IPS-NIHi7 (cell line): ENCODE measurements around the gene NFILZ.
A peak's percentile ranks its signal among the peaks of the same experiment; 100 is the strongest.

ENCODE experiments used
- DNase-seq: peaks from one replicate; pipeline ENCODE4 v3.0.0; 2012; ENCODE audit warnings: mixed read lengths; ENCODE audit errors: extremely low spot score

Gene NFILZ

DNA sequence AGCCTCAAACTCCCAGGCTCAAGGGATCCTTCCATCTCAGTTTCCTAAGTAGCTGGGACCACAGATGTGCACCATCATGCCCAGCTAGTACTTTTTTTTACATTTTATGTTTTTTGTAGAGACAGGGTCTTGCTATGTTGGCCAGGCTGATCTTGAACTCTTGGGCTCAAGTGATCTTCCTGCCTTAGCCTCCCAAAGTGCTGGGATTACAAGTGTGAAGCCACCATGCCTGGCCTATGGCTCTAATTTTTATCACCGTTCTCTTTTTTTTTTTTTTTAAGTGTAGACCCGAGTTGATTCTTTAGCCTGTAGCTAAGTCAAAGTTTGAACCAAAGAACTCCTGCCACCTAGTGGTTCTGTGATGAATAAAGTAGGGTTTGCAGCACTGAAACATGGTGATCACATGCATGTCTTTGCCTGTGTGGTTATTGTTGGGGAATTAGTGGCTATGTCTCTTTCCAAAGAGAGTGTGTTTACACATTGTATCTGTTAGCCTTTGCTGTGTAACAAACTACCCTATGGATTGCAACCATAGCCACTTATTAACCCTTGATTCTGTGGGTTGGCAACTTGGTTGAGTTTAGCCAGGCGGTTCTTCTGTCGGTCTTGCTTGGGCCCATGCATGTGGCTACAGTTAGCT is 11.6 kb downstream of the NFILZ start:
- DNase-seq: peak; percentile 75

DNA sequence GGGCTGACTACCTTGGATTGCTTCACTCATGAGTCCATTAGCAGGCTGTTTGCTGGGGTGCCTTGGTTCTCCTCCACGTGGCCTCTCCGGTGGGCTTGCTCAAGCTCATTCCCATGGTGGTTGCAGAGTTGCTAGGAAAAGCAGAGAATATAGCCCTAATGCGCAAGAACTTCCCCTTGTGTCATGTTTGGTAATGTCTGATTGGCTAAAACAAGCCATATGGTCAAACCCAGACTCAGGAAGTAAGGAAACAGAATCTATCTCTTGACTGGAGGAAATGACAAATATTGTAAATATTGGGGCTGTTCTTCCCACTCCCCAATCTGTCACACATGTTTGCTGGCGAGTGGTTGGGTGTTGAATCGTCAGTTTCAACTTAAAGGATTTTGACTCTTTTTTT is 12.1 kb downstream of the NFILZ start:
- DNase-seq: no peak

DNA sequence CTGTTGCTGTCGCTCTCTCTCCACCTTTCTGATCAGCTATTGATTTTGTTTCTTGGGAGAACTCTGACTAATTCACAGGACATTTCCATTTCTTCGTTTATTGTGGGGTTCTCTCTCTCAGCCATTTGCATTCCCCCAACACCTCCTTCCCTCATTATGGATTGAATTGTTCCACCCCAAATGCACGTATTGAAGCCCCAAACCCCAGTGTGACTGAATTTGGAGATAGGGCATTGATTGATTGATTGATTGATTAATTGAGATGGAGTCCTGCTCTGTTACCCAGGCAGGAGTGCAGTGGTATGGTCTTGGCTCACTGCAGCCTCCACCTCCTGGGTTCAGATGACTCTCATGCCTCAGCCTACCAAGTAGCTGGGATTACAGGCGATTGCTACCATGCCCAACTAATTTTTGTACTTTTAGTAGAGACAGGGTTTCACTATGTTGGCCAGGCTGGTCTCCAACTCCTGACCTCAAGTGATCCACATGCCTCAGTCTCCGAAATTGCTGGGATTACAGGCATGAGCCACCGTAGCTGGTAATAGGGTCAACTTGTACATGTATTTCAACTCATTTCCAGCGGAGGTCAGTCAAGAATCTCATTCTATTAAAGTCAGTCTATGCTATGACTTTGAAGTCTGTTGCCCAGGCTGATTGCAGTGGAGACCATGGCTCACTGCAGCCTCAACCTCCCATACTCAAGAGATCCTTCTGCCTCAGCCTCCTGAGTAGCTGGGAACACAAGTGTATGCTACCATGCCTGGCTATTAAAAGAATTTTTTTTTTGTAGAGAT is 13.6 kb downstream of the NFILZ start:
- no peak for DNase-seq

DNA sequence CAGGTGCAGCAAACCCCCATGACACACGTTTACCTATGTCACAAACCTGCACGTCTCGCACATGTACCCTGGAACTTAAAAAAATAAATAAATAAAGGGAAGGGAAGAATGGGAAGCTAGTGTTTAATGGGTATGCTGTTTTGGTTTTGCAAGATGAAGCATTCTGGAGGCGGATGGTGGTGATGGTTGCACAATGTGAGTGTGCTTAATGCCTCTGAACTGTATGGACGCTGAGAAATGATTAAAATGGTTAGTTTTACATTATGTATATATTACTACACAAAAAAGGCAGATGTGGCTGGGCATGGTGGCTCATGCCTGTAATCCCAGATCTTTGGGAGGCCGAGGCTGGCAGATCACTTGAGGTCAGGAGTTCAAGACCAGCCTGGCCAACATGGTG is 17.8 kb downstream of the NFILZ start:
- no peak for DNase-seq

DNA sequence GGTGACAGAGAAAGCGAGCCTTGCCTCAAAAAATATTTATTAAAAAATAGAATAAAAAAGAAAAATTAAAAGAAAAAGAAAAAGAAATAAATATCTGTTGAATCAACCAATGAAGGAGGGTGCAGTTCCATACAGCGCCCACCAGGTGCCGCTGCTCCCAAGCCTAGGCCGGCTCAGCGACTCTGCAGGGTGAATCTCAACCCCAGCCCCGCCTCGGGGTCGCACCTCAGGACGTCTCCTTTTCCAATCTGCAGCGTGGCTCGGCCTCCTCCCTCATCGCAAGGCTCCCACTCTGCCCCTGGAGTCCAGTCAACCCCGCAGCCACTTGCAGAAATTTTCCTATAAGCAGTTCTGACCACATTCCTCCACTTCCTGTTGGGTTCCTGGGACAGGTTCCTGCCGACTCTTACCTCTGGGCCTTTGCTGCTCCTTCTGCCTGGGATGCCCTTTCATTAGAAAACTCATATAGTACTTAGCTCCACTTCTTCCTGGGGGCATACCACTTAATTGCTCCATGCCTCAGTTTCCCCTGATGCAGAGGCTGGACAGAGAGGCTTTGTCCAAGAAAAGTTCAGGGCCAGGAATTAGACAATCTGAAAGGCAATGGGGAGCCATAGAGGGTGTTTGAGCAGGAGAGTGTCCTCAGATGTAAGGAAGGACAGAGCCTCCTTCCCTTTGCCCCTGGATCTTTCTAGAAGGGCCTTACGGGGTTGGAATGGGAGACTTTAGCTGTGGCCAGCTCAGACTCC is 24.3 kb downstream of the NFILZ start:
- DNase-seq: peak; percentile 93

DNA sequence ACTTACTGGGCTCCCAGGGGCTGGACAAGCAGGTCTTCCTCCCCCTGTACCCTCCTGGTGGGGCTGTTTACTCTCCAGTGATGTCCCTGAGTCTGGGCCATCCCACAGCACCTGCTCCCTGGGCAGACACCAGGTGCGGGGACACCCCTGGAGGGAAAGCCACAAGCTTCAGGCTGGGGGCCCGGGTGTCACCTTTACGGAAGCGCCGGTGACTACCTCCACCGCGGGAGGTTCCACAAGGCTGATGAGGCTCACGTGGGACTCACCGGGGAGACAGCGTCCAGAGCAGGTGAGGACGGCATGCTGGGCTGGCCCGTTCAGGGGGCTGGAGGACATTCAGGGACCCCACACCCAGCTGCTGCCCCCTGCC is 24.9 kb downstream of the NFILZ start:
- no peak for DNase-seq

DNA sequence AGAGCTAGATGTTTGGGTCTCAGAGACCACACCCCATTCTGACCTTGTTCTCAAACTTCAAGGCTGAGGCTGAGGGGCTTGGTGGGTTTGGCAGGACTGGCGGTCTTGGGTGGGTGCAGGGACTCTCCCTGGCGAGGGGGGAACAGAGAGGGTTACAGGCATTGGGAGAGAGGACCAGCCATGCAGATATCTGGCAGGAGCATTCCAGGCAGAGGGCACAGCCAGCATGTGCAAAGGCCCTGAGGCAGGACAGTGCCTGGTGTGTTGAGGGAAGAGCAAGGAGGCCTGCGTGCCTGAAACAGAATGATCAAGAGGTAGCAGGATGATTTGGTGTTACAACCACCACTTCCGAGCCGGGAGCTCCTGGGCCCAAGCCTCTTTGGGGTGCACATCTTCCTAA is 27.4 kb downstream of the NFILZ start:
- DNase-seq: no peak

DNA sequence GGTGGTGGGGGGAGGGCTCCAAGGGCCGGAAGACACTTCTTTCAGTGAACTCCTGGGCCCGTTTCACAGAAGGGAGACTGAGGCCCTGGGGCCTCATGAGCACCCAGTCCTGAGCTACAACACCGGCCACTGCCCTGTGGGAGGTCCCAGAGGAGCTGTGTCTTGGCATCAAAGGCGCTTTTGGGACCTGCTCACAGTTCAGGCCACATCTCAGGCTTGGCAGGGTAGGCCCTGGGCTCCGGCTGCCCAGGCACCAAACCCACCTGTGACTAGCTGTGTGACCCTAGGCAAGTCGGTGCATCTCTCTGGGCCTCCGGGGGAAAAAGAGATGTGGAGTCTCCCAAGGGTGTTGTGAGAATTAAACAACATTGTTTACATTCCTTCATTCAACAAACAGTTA is 29.5 kb downstream of the NFILZ start:
- DNase-seq: no peak

DNA sequence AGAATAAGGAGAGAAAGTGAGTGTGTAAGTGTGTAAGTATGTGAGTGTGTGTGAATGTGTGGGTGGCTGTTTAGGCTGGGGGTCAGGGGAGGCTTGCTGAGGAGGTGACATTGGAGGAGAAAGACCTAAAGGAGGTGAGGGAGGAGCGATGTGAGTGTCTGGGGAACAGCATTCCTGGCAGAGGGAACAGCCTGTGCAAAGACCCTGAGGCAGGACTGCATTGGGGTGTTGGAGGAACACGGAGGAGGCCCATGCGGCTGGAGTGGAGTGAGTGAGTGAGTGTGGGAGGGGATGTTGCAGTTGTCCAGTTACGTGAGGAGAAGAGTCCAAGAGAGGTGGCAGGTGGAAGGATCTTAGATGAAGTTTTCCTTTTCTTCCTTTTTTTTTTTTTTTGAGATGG is 31.8 kb downstream of the NFILZ start:
- no peak for DNase-seq

DNA sequence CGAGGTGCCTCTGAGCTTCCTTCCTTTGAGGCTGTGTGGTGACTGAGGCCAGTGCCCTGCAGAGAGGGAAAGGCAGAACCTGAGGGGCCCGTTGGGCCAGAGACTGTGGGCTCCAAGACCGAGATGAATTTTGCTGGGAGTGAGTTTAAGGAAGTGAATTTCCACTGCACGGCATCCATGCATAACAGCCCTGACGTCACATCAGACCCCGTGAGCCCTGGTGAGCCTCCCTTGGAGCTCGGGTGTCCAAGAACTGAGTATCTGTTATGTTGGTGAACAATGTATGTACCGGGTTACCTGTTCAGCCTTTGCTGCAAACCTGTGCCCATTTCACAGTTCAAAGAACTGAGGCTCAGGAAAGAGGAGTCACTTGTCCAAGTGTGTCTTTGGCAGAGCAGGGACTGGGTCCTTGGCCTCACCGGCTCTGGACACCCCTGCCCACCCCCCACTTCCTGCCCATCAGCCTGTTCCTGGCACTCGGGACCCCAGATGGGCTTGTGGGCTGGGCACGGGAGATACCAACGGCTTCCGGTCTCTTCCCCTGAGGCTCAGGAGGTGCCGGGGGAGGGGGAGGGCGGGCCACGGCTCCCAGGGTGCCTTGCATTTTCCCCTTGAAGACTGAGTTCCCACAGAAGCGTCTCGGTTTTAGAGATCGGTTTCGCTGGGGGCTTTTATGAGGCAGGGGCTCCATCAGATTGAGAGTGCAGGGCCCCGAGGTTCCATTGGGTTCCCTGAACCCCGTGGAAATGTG is 33.7 kb downstream of the NFILZ start:
- no peak for DNase-seq

DNA sequence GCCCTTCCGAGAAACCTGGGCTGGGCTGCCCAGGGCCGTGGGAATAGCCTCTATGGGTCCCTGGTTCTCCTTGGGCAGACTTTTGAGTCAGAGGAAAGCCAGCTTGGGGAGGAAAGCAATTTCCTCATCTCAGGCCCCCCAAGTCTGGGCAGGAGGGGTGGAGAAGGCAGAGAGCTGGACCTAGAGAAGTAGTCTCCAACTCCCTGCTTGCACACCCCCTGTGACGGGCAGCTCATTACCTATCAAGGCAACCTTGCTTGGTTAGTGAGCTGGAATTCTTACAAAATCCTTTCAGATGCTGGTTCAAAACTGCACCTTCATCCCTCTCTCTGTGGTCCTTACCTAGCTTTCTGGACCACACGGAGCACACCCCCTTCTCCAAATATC is 34.2 kb downstream of the NFILZ start:
- DNase-seq: no peak

DNA sequence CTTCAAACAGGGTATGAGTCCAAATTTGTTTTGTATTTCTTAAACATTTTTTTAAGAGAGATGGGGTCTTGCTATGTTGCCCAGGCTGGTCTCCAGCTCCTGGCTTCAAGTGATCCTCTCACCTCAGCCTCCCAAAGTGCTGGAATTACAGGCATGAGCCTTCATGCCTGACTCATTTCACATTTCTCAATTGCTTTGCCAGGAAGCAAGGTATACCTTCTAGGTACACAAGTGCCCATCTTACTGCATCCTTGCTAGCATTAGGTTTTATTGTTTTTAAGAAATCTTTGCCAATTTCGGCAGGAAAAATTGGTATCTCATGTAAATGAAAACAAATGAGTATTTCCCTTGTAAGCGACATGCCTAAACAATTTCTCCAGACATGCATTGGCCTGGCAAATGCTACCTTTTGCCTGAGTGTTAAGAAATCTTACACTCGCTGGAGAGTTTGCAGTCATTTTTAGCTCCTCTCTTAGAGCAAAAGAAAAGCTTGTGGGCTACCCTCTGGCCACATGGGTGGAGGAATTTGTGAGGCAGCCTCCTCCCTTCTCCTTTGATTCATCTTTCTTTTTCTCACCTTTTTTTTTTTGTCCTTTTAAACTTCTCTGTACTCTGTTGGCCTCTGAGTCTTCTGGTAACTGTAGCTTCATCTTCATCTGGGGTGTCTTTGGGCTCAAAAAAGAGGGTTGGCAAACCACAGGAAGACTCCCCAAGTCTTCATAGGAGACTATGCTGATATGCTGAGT is 35.2 kb downstream of the NFILZ start:
- no peak for DNase-seq

DNA sequence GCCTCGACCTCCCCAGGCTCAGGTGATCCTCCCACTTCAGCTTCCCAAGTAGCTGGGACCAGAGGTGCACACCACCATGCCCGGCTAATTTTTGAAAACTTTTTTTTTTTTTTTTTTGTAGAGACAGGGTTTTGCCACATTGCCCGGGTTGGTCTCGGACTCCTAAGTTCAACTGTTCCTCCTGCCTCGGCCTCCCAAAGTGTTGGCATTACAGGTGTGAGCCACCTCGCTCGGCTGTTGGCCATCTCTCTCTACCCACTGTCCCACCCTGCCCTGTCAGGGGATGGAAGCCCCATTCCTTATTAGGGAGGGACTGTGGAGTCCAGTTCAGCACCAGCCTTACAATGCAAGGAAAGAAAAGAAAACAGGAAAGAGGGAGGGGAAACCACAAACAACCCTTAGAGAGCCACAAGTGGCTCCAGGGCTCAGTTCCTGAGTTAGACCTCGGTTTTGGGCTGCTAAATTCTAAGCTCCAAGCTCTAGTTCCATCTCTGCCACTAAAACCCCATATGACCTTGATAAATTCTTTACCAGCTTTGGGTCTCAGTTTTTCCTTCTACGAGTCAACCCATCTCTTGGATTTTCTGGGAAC is 36.5 kb downstream of the NFILZ start:
- DNase-seq: no peak

DNA sequence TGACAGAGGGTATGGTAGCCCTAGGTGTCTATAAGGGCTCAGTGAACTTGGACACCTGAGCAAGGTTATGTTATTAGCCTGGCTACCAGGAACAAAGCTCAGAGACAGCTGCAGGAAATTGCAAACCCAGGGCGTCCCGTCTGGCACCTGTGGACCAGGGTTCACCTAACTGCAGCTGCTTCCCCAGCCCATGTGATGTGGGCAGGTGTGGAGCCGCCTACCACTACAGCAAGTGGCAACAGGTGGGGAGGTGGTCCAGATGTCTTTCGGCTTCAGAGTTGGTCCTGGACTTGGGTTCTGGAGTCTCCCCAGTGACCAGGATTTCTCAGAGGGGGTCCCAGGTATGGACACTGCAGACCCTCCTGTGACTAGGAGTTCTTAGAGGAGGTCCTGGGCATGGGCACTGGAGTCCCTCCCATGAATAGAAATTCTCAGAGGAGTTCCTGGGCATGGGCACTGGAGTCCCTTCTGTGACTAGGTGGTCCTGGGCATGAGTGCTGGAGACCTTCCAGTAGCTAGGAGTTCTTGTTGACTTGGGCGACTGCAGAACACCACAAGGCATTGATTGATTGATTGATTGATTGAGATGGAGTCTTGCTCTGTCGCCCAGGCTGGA is 43.0 kb downstream of the NFILZ start:
- DNase-seq: no peak

DNA sequence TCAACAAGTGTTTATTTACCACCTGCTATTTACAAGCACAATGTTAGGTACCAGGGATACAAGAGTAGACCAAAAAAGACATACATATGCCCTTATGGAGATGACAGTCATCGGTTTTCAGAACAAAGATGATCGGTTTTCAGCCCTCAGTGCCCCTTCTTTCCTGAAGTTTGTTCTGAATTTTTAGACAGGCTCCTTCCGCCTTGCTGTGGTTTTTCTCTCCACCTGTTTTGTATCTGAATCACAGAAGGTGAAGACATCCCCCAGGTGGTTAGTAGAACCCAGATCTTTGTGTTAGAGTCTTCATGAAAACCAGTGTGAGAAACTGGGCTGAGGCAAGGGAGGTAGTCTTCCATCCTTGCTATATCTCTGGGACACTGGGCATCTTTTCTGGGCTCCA is 44.6 kb downstream of the NFILZ start:
- no peak for DNase-seq

DNA sequence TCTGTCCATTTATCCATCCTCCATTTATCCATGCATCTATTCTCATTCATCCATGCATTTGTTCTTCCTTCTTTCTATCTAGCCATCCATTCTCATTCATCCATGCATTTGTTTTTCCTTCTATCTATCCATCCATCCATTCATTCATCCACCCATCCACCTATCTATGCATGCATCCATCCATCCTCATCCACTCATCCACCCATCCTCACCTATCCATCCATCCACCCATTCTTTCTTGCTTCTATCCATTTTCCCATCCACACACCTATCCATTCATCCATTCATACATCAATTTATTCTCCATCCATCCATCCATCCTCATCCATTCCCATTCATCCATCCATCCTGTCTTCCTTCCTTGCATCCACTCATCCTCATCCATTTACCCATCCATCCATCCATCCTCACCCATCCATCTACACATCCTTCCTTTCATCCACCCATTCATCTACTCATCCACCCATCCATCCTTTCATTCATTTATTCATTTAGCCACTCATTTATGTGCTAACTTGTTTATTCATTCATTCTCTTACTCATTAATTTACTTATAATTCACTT is 47.9 kb downstream of the NFILZ start:
- no peak for DNase-seq
